ENCODE results near the gene ITGAL.

Gene ITGAL

GRCh38 chr16:30541502-30542329 lies 69.2 kb downstream of the ITGAL start:
- no peak for DNase-seq (ENCODE audit: low read depth in 2 of 2, low spot score in 1 of 2)

- DNase-seq (ENCODE audit: low read depth in 2 of 2, low spot score in 1 of 2) = no peak
Observed at GRCh38 chr16:30543067-30543466, 70.5 kb downstream of the ITGAL start.

GRCh38 chr16:30546115-30546514 lies 73.6 kb downstream of the ITGAL start:
- no peak for DNase-seq (ENCODE audit: low read depth in 2 of 2, low spot score in 1 of 2)

- DNase-seq (ENCODE audit: low read depth in 2 of 2, low spot score in 1 of 2) = no peak
Observed at GRCh38 chr16:30548416-30549253, 76.1 kb downstream of the ITGAL start.

GRCh38 chr16:30551781-30552180 lies 79.2 kb downstream of the ITGAL start:
- no peak for DNase-seq (ENCODE audit: low read depth in 2 of 2, low spot score in 1 of 2)

GRCh38 chr16:30552956-30553355 lies 80.4 kb downstream of the ITGAL start:
- DNase-seq (ENCODE audit: low read depth in 2 of 2, low spot score in 1 of 2) = no peak

GRCh38 chr16:30553393-30553899 lies 80.9 kb downstream of the ITGAL start:
- no peak for DNase-seq (ENCODE audit: low read depth in 2 of 2, low spot score in 1 of 2)

GRCh38 chr16:30554557-30555314 lies 82.2 kb downstream of the ITGAL start:
- no peak for DNase-seq (ENCODE audit: low read depth in 2 of 2, low spot score in 1 of 2)

GRCh38 chr16:30555315-30556124 lies 83.0 kb downstream of the ITGAL start:
- no peak for DNase-seq (ENCODE audit: low read depth in 2 of 2, low spot score in 1 of 2)

- DNase-seq (ENCODE audit: low read depth in 2 of 2, low spot score in 1 of 2) = no peak
Observed at GRCh38 chr16:30556125-30556473, 83.6 kb downstream of the ITGAL start.

- no peak for DNase-seq (ENCODE audit: low read depth in 2 of 2, low spot score in 1 of 2)
Observed at GRCh38 chr16:30557707-30557956, 85.1 kb downstream of the ITGAL start.

GRCh38 chr16:30557957-30558788 lies 85.6 kb downstream of the ITGAL start, which contains the start of gene ZNF764:
Gene ZNF764, minus strand, starts transcription at chr16:30558374. Its CDS starts 192 bp downstream, at chr16:30558182.
- peak; percentile 93 to 95 for DNase-seq (ENCODE audit: low read depth in 2 of 2, low spot score in 1 of 2)

- no peak for DNase-seq (ENCODE audit: low read depth in 2 of 2, low spot score in 1 of 2)
Observed at GRCh38 chr16:30558789-30559377, 86.3 kb downstream of the ITGAL start.

GRCh38 chr16:30559690-30560089 lies 87.1 kb downstream of the ITGAL start:
- no peak for DNase-seq (ENCODE audit: low read depth in 2 of 2, low spot score in 1 of 2)

GRCh38 chr16:30561089-30561816 lies 88.7 kb downstream of the ITGAL start:
- DNase-seq (ENCODE audit: low read depth in 2 of 2, low spot score in 1 of 2) = no peak

- no peak for DNase-seq (ENCODE audit: low read depth in 2 of 2, low spot score in 1 of 2)
Observed at GRCh38 chr16:30562021-30562420, 89.5 kb downstream of the ITGAL start.

GRCh38 chr16:30565526-30565925 lies 93.0 kb downstream of the ITGAL start:
- no peak for DNase-seq (ENCODE audit: low read depth in 2 of 2, low spot score in 1 of 2)

- DNase-seq (ENCODE audit: low read depth in 2 of 2, low spot score in 1 of 2) = no peak
Observed at GRCh38 chr16:30565984-30566383, 93.4 kb downstream of the ITGAL start.

- no peak for DNase-seq (ENCODE audit: low read depth in 2 of 2, low spot score in 1 of 2)
Observed at GRCh38 chr16:30566531-30566930, 94.0 kb downstream of the ITGAL start.
